ENCODE results near the gene KCNJ8. TPM values are rescaled to one million over a fixed set of nuclear protein-coding genes. Genes with fewer than 3 reads are reported as not detected.

The KCNJ8 gene
- total and polyA plus RNA-seq, 8 donors: 5.7 to 19.6 (median 8.9) TPM; not detected in 2

DNA sequence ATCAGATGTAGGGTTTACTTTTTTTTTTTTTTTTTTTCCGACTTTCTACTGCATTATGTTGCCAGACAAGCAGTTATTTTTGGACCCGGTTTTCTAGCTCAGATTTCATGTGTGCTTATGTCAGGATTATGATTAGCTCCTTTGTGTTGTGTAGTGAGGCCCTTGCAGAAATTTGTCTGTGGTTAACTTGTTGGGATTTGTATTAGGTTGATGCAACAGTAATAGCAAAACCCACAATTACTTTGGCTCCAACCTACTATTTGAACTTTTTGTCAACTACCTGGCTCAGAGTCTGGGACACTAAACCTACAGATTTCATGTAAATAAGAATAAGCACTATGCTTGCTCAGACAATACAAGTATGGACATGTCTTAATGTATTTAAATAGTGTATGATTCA lies 44.1 kb upstream of the KCNJ8 start:
- H3K4me3 ChIP-seq: no peak overlapping the region
- peaks cover 0 to 3% (median 0%) of the 10 kb centered on the region in 4 donors for H3K36me3 ChIP-seq
- intact Hi-C loops (cut with DNase I; ENCODE audit: low total_unique reads): no loop called here
- WGBS, 5 donors: 15 to 37% (median 26%) methylated on average over 2 of the region's 2 CpGs
- TF ChIP-seq POLR2A (IDR thresholded peaks at IDR 0.05) (no peak), POLR2AphosphoS5 (IDR thresholded peaks at IDR 0.05) (no peak), EP300 (IDR thresholded peaks at IDR 0.05) (no peak)
- TF ChIP-seq, protein P1, sequence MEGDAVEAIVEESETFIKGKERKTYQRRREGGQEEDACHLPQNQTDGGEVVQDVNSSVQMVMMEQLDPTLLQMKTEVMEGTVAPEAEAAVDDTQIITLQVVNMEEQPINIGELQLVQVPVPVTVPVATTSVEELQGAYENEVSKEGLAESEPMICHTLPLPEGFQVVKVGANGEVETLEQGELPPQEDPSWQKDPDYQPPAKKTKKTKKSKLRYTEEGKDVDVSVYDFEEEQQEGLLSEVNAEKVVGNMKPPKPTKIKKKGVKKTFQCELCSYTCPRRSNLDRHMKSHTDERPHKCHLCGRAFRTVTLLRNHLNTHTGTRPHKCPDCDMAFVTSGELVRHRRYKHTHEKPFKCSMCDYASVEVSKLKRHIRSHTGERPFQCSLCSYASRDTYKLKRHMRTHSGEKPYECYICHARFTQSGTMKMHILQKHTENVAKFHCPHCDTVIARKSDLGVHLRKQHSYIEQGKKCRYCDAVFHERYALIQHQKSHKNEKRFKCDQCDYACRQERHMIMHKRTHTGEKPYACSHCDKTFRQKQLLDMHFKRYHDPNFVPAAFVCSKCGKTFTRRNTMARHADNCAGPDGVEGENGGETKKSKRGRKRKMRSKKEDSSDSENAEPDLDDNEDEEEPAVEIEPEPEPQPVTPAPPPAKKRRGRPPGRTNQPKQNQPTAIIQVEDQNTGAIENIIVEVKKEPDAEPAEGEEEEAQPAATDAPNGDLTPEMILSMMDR (IDR thresholded peaks at IDR 0.05): no peak
- peaks cover 0 to 21% (median 5%) of the 10 kb centered on the region in 4 donors for H3K4me1 ChIP-seq
- H3K9me3 ChIP-seq: no peaks in the 10 kb centered on the region
- no peak overlapping the region for H3K27ac ChIP-seq
- DNase-seq: peak in 1 of 2 donors; percentile 36
- H3K27me3 ChIP-seq: no peaks in the 10 kb centered on the region

DNA sequence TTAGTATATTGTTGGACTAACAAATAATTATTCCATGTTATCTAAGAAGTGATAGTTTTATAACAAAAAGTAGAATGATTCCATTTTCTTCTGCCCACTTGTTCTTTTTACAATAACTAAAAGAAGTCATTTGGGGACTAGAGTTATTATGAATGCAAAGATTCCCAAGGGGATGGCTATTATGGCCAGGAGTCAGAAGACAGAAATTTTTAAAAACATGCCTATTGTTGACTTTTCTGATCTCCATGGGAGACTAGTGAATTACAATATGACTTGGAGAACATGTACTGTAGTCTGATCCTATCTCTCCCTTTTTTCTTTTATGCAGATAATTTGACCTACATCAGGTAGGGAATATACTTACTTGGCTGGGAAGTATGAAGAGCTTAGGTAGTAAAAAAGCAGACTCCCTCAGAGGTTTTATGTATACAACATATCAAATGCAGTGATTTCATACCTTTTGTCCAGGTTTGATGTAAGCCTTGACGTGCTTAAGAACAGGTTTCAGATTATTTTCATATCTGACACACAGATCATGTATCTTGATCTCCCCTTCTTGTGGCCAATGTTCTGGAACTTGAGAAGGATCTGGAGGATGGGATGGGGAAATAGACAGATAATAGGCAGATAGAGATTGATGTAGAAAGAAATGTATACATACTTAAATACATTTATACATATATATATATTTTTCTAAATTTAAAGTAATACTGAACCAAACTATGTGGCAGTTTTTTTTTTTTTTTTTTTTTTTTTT lies 41.0 kb upstream of the KCNJ8 start:
- intact Hi-C loops (cut with DNase I; ENCODE audit: low total_unique reads): no loop called here
- DNase-seq: no peak
- Histone ChIP-seq H3K36me3 (peaks cover 0 to 4% (median 0%) of the 10 kb centered on the region in 4 donors), H3K4me1 (peaks cover 0 to 18% (median 5%) of the 10 kb centered on the region in 4 donors), H3K9me3 (no peaks in the 10 kb centered on the region), H3K27ac (no peak overlapping the region), H3K27me3 (no peaks in the 10 kb centered on the region), H3K4me3 (no peak overlapping the region)
- 61 to 85% (median 72%) methylated on average over 1 of the region's 1 CpG for WGBS, 5 donors
- TF ChIP-seq, protein P1 (IDR thresholded peaks at IDR 0.05): no peak
- TF ChIP-seq EP300 (IDR thresholded peaks at IDR 0.05): no peak

DNA sequence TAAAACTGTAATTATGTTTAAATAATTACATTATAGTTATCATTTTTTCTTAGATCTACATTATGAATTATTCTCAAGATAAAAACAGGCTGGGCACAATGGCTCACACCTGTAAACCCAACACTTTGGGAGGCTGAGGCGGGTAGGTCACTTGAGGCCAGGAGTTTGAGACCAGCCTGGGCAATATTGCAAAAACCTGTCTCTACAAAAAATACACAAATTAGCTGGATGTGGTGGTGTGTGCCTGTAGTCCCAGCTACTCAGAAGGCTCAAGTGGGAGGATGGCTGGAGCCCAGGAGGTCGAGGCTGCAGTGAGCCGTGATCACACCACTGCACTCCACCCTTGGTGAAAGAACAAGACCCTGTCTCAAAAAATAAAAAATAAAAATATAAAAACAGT lies 40.3 kb upstream of the KCNJ8 start:
- Histone ChIP-seq H3K27ac (no peak overlapping the region), H3K9me3 (no peaks in the 10 kb centered on the region), H3K4me3 (no peak overlapping the region), H3K27me3 (no peaks in the 10 kb centered on the region), H3K36me3 (peaks cover 0 to 7% (median 0%) of the 10 kb centered on the region in 4 donors), H3K4me1 (peaks cover 0 to 13% (median 5%) of the 10 kb centered on the region in 4 donors)
- DNase-seq: no peak
- WGBS, 5 donors: 87 to 94% (median 92%) methylated on average over 3 of the region's 3 CpGs
- TF ChIP-seq, protein P1 (IDR thresholded peaks at IDR 0.05): no peak
- TF ChIP-seq EP300 (IDR thresholded peaks at IDR 0.05): no peak
- TF ChIP-seq POLR2AphosphoS5 (IDR thresholded peaks at IDR 0.05): no peak
- no peak for TF ChIP-seq POLR2A (IDR thresholded peaks at IDR 0.05)
- intact Hi-C loops (cut with DNase I; ENCODE audit: low total_unique reads): no loop called here

DNA sequence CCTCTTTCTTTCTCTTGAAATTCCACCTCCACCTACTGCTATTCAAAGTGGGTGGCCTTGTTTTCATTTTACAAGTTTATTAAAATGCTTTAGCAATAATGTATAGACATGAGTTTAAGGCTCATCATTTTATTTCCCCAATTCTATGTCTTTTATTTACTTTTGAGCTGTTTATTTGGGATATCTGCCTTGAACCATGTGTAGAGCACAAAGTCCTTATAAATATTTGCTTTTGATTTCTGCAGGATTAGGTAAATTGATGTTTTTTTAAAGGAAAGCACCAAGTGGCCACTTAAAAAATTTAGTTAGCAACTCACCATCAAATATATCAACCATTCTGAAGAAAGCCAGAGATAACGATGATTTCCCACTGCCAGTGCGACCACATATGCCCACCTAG lies 39.8 kb upstream of the KCNJ8 start:
- Histone ChIP-seq H3K27me3 (no peaks in the 10 kb centered on the region), H3K4me1 (peaks cover 0 to 8% (median 4%) of the 10 kb centered on the region in 4 donors), H3K27ac (no peak overlapping the region), H3K4me3 (no peak overlapping the region), H3K9me3 (no peaks in the 10 kb centered on the region), H3K36me3 (peaks cover 0 to 7% (median 0%) of the 10 kb centered on the region in 4 donors)
- intact Hi-C loops (cut with DNase I; ENCODE audit: low total_unique reads): no loop called here
- DNase-seq: no peak
- WGBS, 5 donors: 58 to 81% (median 70%) methylated on average over 2 of the region's 2 CpGs
- TF ChIP-seq EP300 (IDR thresholded peaks at IDR 0.05) (no peak), POLR2A (IDR thresholded peaks at IDR 0.05) (no peak), POLR2AphosphoS5 (IDR thresholded peaks at IDR 0.05) (no peak)
- TF ChIP-seq, protein P1 (IDR thresholded peaks at IDR 0.05): no peak
